Stimulated activated CD4-positive, alpha-beta T cell treated with anti-CD3 and anti-CD28 coated beads, TNF-alpha, amount 100 ng/mL, for 48 hours (primary cell): Measurements from ENCODE around the gene COX6B2.
A peak's percentile ranks its signal among the peaks of the same experiment; 100 is the strongest.
"Not testable (repeated sequence)": the region's sequence is repeated elsewhere in the genome, so short reads cannot be mapped to it uniquely, and the experiment has no call there.

Source experiments
- DNase-seq, 3 donors: peaks; one replicate each; pipeline ENCODE4 v3.0.0-alpha.2; 2020; ENCODE audit warnings: low read depth in 3 of 3

The COX6B2 gene, protein sequence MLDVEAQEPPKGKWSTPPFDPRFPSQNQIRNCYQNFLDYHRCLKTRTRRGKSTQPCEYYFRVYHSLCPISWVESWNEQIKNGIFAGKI

DNA sequence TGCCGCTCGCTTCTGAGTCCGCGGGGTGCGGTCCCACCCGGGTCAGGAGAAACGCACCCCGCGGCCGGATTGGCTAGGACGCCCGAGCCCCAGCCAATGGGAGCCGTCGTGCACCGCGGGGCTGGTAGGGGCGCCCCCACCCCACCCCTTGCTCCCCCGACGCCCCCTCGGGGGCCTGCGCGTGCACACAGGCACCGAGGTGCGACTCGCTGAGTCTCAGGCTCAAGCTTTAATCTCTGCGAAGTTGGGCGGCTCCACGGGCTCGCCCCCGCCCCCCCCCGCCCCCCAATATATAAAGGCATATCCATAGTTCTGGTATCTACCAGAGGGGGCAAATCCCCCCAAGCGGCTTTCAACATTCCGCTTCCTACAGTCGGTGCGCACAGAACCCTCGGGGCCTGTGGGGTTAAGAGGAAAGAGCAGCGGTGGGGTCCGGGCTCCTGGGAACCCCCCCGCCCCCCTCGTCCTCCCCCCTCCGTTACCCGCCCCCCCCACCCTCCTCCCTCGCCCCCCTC, at the start of gene COX6B2:
Gene COX6B2, minus strand, starts transcription at position 22 of the 515 bp plus-strand sequence. CDS start 198 bp downstream, outside the sequence.
- DNase-seq, result no peak

DNA sequence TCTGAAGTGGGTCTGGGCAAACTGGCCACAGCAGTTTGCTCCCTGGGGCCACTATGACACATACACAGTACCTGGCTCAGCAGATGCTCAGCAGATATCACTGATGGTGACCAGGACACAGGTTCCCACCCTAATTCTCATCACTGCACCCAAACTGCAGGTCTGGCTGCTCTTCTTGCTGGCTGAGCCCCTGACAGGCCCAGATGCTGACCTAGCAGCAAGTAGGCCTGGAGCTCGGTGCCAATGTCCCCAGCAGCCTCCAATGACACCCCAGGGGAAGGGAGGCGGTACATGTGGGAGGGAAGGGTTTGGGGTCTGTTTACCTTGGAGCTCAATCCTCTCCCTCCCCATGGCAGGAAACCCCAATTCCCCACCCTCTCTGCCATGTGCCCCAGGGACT, 48.0 kb upstream of the COX6B2 start:
- no peak for DNase-seq

DNA sequence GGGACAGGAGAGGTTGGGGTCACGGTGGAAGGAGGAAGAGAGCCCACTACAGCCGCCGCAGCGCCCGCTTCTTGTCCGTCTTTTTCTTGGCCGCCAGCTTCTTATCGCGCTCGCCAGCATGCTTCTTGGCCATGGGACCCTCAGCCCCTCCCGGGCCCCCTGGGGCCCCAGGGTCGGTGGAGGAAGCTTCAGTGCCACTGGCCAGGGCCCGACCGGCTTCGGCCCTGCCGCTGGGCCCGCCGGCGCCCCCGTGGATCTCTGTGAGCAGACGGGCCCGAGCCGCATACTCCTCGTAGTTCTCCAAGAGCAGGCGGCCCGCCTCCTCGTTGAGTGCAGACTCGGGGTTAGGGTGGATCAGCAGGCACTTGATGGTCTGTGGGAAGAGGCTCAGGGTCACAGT, 46.9 kb upstream of the COX6B2 start:
- not testable (repeated sequence) for DNase-seq

DNA sequence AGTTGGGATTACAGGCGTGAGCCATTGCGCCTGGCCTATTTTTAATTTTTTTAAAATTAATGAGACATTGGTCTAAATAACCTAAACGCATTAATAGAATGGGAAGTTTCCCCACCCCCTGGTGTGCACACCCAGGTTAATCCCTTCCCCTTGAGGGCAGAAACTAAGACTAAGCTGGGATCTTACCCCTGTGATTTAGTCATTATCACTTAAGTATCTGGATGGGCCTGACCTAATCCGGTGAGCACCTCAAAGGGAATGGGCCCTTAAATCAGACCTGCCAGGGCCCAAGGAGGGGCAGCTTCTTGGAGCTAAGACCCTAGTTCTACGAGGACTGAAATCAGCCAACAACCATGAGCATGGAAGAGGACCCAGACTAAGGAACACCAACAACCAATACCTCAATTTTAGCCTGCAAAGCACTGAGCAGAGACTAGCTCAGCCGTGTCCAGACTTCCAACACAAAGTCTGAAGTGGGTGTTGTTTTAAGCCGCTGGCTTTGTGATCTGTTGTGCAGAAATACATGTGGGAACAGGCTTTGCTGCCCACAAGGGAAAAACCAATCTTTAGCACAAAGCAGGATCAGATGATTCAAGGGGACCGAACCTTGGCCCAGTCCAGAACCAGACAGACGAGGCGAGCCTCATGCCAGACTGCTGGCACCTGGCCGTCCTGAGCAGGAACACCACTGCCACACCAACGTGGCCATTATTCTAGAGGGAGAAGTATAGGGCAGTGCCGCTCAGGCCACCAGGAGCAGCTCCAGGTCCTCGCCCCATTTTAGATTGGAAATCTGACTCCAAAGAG, 46.0 kb upstream of the COX6B2 start:
- DNase-seq, result no peak

DNA sequence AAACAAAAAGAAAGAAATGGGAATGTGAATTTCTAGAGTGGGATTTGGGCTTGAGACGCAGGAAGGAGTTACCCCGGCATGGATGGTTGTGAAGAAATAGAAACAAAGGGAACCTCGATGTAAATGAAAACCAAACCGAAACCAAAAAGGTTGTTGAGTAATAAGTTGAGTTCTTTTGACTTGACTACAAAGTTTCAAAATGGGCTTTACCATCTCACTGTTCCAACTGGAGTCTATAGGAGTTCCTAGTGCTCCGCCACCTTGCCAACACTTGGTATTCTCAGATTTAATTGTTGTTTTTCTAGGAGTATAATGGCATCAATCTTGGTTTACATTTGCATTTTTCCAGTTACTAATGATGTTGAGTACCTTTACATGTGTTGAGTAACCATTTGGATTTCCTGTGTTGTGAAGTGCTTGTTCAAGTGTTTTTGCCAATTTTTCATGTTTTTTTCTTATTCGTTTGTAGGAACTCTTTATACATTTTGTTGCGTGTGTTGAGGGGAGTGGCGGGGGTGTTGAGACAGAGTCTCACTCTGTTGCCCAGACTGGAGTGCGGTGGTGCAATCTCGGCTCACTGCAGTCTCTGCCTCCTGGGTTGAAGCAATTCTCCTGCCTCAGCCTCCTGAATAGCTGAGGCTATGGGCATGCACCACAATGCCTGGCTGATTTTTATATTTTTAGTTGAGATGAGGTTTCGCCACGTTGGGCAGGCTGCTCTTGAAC, 43.8 kb upstream of the COX6B2 start:
- DNase-seq, result no peak

DNA sequence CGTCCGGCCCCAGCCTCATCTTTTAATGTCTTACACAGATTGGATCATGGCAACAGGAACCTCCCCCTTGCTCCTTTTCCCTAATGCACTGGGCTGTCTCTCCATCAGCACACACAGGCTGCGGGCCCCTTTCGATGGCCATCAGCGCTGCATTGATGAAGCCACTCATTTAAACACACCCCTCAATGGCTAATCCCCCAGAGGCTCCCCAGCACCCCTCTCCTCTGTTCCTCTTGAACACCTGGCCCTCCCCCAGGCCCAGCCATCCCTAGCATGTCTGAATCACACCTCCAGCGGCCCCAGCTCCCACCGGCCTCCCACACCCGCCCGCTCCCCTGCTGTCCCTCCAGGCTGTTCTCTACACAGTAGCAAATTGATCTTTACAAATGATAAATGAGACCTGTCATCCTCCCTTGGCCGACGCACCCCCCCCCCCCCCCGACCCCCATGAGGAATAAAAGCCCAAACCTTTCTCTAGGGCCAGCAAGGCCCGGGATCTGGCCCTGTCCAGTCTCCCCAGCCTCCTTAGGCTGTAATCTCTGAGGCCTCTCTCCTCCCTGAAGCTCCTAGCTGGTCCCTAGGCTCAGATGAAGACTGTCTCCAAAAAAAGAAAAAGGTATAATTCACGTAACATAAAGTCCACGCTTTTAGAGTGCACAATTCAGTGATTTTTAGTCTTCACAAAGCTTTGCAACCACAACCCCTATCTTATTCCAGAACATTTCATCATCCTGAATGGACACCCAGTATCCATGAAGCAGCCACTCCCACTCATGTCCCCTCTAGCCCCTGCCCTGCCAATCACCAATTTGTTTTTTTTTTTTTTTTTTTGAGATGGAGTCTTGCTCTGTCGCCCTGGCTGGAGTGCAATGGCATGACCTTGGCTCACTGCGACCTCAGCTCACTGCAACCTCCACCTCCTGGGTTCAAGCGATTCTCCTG, 38.6 kb upstream of the COX6B2 start:
- no peak for DNase-seq

DNA sequence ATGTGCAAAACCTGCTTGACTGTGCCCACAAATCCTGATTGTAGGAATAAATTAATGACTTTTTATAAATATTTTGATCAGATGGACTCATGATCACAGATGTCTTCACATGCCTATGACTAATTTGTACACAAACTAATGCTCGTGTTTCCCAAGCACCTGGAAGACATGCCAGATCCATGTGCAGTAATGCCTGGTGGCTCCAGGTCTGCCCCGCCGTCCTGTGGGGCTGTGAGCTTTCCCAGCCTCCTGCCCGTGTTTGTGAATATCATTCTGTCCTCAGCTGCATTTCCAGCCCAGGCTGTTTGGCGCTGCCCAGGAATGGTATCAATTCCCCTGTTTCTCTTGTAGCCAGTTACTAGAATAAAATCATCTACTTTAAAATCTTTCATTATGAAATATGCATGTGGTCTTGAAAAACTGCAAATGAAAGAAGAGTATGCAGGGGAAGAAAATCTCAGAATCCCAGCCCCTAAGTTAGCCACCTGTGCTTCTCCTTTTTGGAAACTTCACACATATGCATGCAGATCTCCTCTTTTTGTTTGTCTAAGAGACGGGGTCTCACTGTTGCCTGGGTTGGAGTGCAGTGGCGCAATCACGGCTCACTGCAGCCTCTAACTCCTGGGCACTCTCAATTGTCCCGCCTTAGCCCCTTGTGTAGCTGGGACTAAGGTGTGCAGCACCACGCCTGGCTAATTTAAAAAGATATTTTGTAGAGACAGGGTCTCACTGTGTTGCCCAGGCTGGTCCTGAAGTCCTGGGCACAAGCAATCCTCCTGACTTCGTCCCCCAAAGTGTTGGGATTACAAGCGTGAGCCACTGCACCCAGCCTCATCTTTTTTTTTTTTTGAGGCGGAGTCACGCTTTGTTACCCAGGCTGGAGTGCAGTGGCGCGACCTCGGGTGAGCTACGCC, 37.4 kb upstream of the COX6B2 start:
- DNase-seq, result no peak

DNA sequence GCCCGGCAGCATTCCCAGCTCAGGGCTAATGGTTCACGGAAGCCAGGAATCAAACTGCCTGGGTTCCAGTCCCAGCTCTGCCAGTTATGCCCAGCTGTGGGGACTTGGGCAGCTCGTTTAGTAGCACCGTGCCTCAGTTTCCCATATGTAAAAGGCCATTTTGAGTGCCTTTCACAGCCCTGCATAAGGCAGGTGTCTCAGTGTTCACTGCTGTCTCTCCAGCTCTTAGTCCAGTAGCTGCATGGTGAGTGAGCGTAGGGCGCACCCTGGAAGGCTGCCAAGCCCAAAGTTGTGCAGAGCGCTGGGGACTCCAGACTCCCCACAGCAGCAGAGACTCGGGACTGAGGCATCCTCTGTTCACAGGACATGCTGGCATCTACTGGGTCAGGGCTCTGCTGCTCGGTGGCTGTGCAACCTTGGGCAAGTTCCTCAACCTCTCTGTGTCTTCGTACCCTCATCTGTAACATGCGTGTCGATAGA, 36.7 kb upstream of the COX6B2 start:
- DNase-seq, result no peak

DNA sequence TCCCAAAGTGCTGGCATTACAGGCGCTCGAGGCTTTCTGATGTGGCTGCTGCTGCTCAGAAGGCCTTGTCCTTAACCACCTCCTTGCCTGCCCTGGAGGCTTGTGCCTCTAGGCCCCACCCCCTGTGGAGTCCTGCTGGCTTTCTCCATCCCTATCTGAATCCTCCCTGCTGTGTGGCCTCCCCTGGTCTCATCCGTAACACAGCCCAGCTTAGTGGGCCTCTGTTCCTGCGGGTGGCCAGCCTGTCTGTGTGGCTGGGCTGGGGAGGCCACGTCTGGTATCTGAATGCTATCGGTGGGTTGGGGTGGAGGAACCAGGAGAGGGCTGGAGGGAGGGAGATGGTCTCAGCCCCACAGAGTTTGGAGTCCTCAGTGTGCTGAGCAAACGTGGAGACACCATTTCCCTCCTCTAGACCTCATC, 36.0 kb upstream of the COX6B2 start:
- no peak for DNase-seq

DNA sequence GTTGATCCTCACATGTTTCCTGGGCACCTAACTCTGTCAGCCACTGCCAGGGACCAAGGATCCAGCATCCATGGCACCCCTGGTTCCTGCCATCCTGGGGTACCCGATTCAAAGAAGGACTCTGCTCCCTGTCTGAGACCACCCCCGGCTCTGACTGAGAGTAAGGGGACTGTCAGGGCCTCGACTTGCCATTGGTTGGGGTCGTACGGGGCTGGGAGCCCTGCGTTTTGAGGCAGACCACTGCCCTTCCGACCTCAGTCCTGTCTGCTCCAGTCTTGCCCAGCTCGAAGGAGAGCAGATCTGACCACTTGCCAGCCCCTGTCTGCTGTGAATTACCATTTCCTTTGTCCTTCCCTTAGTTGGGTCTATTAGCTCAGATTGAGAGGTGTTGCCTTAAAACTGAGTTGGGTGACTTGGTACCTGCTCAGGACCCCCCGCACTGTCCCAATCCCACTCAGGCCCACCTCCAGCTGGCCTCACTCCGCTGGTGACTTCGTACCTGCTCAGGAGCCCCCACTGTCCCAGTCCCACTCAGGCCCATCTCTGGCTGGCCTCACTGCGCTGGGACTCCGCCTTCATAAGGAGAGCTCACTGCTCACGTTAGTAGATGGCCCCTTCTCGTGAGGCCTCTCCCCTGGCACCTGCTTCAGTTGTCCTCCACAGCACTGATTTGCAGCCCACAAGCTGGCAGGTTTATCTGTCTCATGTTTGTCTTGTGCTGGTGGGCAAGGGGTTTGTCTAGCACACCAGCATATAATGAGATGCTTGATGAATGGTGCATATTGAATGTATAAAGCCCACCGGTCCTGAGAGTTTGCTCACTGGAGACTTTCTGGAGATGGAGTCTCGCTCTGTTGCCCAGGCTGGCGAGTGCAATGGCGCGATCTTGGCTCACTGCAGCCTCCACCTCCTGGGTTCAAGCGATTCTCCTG, 35.1 kb upstream of the COX6B2 start:
- DNase-seq, result no peak

DNA sequence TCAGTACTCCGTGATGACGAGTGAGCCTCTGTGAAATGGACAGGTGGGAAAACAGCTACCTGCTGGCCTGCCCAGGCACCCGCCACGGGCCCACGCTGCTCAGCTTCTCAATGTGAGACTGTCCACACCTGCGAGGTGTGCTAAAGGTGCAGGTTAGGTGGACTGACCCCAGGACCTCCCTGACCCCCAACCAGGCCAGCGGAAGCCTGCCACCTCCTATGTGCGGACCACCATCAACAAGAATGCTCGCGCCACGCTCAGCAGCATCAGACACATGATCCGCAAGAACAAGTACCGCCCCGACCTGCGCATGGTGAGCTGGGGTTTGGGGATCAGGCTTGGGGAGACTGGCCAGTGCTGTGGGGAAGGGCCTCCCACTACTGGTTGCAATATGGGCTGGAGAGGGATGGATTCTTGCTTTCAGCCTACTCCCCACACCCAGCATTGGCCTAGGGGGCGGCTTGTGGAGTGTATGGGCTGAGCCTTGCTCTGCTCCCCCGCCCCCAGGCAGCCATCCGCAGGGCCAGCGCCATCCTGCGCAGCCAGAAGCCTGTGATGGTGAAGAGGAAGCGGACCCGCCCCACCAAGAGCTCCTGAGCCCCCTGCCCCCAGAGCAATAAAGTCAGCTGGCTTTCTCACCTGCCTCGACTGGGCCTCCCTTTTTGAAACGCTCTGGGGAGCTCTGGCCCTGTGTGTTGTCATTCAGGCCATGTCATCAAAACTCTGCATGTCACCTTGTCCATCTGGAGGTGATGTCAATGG, 33.4 kb upstream of the COX6B2 start:
- DNase-seq, result no peak

DNA sequence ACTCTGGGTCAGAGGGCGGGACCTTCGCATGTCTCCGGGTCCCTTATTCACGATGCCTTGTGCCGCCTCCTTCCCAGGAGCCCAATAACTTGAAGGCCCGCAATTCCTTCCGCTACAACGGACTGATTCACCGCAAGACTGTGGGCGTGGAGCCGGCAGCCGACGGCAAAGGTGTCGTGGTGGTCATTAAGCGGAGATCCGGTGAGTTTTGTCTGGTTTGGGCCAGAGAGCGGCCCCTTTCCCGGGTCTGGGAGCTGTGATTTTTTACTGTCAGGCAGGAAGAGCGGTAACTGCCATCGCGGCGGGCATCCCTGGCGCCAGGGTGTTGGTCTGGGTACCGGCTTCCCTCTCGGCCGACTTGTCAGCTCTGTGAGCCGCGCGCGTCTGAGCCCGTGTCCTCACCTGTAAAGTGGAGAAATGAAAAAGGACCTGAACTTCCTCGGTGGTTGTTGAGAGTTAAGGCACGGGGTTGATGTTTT, 32.0 kb upstream of the COX6B2 start:
- no peak for DNase-seq

DNA sequence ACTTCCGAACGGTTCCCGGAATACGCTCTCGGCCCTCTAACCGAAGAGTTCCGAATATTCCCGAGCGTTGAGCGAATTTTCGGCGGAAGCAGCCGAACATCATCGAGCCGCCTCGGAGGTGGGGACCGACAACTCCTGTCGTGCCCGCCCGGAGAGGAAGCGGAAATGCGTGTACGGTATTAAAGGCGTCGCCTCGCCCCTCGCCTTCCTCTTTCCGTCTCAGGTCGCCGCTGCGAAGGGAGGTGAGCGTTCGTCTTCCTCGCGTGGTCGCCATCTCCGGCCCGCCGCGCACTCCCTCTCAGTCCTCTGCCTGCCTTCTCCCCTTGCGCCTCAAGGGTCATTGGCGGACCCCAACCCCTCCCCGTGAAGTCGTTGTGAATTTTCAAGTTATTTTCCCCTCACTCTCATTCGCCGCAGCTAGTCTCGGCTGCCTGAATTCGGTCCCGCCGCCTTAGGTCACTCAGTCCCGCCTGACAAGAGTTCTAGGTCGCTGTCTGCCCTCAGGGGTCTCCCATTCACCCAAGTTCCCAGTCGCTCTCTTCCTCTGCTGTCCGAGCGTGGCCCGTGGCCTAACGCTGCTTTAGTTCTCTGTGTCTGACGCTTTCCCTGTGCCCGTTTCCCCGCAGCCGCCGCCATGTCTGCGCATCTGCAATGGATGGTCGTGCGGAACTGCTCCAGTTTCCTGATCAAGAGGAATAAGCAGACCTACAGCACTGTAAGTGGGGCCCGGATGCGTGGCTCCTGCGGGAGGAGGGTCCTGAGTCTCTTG, 31.4 kb upstream of the COX6B2 start, which contains the start of gene RPL28:
Gene RPL28, plus strand, starts transcription at position 209 of the 769 bp plus-strand sequence. Its CDS starts 426 bp downstream, at position 635.
- peak; percentile 95 to 97 (median 96) for DNase-seq

DNA sequence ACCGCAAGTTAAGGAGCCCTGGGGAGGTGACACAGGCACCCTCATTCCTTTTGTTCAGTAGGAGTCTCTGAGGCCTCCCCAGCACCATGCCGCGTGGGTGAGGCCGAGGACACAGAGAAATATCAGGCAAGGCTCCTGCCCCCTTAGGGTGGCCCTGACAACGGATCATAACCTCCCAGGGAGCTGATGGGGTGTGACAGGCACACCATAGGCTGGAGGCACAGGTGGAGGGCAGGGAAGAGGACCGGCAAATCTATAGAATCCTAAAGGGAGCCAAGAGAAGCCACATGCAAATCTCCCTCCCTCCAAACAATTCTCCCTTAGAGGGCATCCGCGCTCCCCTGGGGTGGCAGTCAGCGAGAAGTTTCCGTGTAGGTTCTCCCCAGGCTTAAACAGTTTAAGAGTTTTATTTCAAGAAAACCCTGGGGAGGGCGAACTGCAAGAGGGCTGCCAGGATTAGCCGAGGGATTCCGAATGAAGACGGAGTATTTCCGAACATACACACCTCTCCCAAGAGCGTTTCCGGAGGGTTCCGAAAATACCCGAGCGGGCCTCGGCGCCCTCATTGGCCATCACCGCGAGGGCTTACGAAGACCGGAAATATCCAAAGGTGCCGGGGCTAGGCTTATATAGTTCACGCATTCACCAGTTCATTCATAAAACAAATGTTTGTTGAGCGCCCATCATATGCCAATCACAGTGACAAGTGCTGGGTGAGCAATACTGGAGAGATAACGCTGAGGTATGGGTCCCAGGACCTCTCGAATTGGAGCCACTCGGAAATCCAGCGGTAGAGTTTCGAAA, 30.6 kb upstream of the COX6B2 start:
- peak; percentile 90 to 98 (median 91) for DNase-seq

DNA sequence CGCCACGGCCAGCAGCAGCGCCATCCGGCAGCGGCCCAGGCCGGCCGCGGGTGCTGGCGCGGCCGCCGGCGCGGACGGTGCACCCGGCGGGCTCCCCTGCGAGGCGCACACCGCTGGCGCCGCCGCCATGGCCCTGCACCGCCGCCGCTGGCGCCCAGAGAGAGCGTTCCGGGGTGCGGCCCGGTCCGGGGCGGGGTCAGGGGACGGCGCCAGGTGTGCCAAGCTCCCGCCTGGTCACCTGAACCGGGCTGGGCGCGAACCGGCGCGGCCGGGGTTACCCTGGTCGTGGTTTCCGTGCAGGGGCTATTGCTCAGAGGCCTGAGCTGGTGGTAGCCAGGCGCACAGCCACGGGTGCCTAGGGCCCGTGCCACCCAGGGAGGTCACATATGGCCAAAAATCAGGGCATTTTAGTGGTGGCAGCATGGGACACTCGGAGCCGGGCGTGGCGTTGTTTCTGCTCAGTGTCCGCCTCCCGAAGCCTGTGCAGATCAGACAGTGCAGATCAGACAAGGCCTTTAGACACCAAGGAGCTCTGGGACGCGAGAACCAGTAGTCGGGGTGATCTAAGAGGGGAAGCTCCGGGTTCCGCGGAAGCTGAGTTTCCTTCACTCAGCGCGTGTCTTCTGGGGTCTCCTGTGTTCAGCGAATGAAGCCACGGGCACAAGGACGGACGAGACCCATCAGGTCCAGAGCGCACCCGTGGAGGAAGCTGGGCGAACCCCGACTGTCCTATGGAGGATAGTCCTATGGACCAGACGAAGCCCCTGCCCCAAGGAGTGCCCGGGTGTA, 29.8 kb upstream of the COX6B2 start, which contains the start of gene TMEM238:
Gene TMEM238, minus strand, starts transcription at position 162 of the 789 bp plus-strand sequence. Its CDS starts 33 bp downstream, at position 129.
- DNase-seq, result peak in 1 of 3 donors; percentile 28
